GM12892 (cell line): ENCODE measurements around the gene SMIM43.
"Not testable (repeated sequence)": the region's sequence is repeated elsewhere in the genome, so short reads cannot be mapped to it uniquely, and the experiment has no call there.

Experiments
- DNase-seq: peaks from one replicate; pipeline ENCODE4 v3.0.0; 2011; ENCODE audit not compliant: insufficient read length
- FAIRE-seq: peaks from 2 replicates; lab custom pipeline; 2011; peaks lifted over from hg19 to GRCh38; lab: Jason Lieb, UNC
- POLR2A ChIP-seq: IDR thresholded peaks from 2 replicates; pipeline ENCODE4 v1.6.1; 2011; ENCODE audit warnings: low read depth, low read length, control low read depth
- POLR2AphosphoS5 ChIP-seq: IDR thresholded peaks from 2 replicates; pipeline ENCODE4 v1.6.1; 2011; ENCODE audit warnings: low read depth, low read length, control low read depth
- TAF1 ChIP-seq: IDR thresholded peaks from 2 replicates; pipeline ENCODE4 v1.6.1; 2011; ENCODE audit warnings: low read depth, mild to moderate bottlenecking, control low read depth, low read length, borderline replicate concordance

Gene SMIM43

GRCh38 chr4:121777625-121778024, 12.7 kb upstream of the SMIM43 start:
- FAIRE-seq: peak; percentile 74
- no peak for DNase-seq
- TF ChIP-seq TAF1 (no peak), POLR2AphosphoS5 (no peak), POLR2A (no peak)

DNA sequence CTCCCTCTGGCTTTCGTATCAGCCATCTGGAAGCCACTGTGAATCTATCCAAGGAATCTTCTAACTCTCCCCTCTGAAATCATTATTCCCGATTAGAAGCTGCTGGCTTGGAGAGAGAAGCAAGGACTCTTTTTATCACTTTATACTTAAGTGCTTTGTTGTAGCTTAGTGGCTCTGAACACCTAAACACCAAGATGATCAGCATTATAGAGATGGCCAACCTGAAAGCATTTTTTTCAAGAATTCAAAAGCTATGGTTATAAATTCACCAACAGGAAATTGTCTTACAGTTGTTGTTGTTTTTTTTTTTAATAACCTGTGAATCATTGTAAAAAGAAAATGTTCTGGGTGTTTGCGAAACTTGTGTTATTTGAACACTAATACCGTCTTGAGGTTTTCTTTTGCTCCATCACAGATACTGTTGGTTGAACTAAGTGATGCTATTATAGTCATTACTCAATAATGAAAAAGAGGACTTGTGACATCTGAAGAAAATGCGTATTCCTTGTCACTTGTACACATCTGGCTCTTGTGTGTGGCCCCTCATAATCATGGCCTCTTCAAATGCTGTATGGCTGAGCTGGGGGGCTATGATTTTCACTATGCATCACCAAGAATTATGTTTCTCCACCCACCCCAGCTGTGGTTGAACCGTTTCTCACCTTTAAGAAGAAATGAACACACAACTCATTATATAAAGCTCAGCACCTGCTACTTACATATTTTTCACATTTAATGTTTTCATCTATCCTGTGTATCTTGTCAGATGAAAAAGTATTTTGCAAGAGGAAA, 11.8 kb upstream of the SMIM43 start:
- DNase-seq: no peak
- FAIRE-seq: no peak
- TF ChIP-seq POLR2A: no peak
- no peak for TF ChIP-seq POLR2AphosphoS5
- TF ChIP-seq TAF1: no peak

DNA sequence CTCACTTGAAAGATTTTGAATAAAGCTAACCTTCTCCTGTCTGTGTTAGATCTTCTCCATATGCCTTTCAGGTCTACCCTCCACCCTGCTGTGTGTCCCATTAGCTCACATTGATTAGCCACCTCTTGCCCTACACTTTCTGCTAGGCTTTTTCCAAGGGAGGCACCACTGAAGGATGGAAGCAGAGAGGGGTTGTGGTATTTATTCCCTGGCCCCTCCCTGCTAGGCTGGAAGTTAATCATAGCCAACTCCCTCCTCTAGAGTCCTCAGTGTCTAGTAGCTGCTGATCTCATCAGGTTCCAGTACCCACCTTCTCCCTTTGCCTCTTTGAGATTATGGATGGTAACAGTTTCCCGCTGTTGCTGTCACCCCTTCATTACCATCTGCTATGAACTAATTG, 8.9 kb upstream of the SMIM43 start:
- TF ChIP-seq TAF1 (no peak), POLR2AphosphoS5 (no peak), POLR2A (no peak)
- no peak for DNase-seq

DNA sequence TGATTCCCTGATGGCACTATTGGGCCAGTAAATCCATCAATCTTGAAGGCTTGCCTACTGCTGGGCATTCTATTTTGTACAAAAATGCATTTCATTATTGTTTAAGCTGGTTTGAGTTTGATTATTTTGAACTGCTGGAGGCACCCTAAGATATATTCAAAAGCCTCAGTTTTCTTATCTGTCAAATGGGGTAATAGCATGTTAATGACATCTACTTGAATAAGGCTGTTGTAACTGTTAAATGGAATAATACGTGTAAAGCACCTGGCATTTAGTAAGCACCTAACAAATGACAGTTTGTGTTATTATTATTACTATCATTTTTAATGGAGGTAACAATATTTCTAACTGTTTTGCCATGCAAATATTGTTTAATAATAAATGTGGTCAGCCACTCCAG, 6.9 kb upstream of the SMIM43 start:
- TF ChIP-seq TAF1 (no peak), POLR2AphosphoS5 (no peak), POLR2A (no peak)
- DNase-seq: no peak
- no peak for FAIRE-seq

More for the DNA sequence above, 8.9 kb upstream of the SMIM43 start:
- no peak for FAIRE-seq

GRCh38 chr4:121769341-121769740, 4.4 kb upstream of the SMIM43 start:
- FAIRE-seq (no peak), DNase-seq (no peak)
- TF ChIP-seq POLR2A (no peak), TAF1 (no peak), POLR2AphosphoS5 (no peak)

- FAIRE-seq: no peak
- no peak for DNase-seq
- TF ChIP-seq POLR2AphosphoS5: no peak
- no peak for TF ChIP-seq TAF1
- TF ChIP-seq POLR2A: no peak
Measured at GRCh38 chr4:121767166-121767565, 2.2 kb upstream of the SMIM43 start.

DNA sequence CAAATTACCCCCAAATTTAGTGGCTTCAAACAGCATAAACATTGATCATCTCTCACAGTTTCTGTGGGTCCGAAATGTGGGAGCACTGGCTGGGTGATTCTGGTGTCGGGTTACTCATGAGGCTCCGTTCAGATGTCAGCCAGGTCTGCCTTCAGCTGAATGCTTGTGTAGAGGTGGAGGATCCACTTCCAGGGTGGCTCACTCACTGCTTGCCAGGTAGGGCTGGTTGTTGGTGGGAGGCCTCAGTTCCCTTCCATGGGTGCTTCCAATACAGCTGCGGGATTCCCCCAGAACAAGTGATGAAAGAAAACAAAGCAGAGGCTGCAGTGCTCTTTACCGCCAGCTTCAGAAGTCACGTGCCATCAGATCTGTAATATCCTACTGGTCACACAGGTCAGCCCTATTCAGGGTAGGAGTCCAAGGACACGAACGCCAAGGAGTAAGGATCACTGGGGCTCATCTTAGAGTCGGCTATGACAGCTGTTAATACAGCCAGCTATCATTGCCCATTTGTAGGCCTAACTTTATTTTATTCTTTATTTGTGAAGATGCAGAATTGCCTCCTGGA, 1.1 kb upstream of the SMIM43 start:
- FAIRE-seq: no peak
- TF ChIP-seq POLR2AphosphoS5 (no peak), TAF1 (no peak), POLR2A (no peak)
- no peak for DNase-seq

- TF ChIP-seq POLR2A (no peak), TAF1 (no peak), POLR2AphosphoS5 (no peak)
- DNase-seq (no peak), FAIRE-seq (peak; percentile 36)
Measured at GRCh38 chr4:121765368-121765705, 373 bp upstream of the SMIM43 start.

DNA sequence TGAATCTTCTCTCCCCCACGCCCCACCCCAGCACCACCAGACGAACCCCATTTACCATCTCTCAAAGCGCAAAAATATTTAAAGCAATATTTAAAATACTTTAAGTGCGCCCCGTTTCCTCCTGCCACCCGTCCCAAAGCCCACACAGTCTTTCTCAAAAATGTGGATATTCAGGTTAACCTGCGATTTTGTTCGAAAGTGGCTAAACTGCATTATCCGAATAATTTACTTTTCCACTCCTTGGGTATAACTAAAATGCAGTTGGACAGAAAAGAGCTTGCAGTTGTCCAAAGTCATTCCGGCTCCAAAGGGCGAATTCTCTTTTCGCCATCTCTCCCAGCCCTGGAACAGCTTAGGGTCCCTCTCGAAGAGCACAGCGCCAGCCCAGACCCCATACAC, 662 bp downstream of the SMIM43 start:
- DNase-seq (no peak), FAIRE-seq (no peak)
- no peak for TF ChIP-seq POLR2A
- TF ChIP-seq POLR2AphosphoS5: no peak
- TF ChIP-seq TAF1: no peak

- DNase-seq: no peak
- no peak for TF ChIP-seq POLR2AphosphoS5
- no peak for TF ChIP-seq TAF1
- TF ChIP-seq POLR2A: no peak
- FAIRE-seq: no peak
Measured at GRCh38 chr4:121760205-121760604, 4.8 kb downstream of the SMIM43 start.

DNA sequence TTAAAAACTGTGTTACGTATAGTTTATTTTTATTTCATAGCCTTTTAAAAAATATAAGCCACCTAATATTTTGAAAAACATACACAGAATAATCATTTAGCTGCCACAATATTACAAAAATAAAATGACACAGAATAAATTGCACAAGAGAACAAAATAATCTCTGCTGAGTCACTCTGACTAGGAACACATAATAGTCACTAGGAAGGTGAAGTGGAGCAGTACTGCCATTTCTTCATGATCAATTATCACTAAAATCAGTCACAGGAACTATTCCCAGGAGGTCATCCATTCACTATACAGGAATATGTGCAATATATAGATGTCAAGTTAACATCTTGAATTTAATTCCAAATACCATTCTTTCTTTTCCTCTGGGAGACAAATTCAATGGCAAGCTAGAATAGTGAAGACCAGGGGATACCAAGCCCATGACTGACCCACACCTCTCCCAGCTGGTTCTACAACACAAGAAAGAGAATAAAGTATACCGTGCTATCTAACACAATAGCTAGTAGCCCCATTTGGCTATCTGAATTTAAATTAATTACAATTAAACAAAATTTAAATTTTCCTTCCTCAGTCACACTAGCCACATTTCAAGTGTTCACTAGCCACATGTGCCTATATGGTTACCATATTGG, 5.9 kb downstream of the SMIM43 start:
- no peak for DNase-seq
- TF ChIP-seq POLR2AphosphoS5: no peak
- no peak for TF ChIP-seq TAF1
- no peak for TF ChIP-seq POLR2A
- no peak for FAIRE-seq

DNA sequence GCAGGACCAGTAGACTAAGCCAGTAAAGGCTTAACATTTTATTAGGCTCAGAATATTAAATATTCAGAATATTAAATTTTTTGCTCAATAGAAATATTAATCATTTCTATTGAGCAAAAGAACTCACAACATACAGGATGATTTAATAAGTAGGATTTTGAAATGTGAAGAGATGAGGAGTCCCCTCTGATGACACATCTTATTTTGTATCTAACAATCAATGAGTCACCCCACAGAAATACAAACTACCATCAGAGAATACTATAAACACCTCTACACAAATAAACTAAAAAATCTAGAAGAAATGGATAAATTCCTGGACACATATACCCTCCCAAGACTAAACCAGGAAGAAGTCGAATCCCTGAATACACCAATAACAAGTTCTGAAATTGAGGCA, 12.8 kb downstream of the SMIM43 start:
- not testable (repeated sequence) for FAIRE-seq, DNase-seq
